Calu3 (cell line): Measurements from ENCODE around the gene SCN4A. TPM values are rescaled to one million over a fixed set of nuclear protein-coding genes. Genes with fewer than 3 reads are reported as not detected.
"Not testable (repeated sequence)": the region's sequence is repeated elsewhere in the genome, so short reads cannot be mapped to it uniquely, and the experiment has no call there.

Experiments
- BruUV-seq: library from RNA; stranded (reverse); fragments of 400-500 nt; replicated peaks from 2 replicates; lab custom pipeline; 2021; lab: Mats Ljungman, UMichigan
- CTCF ChIA-PET: fragments of 300-600 bp; sonication (Branson Sonifier 250); formaldehyde crosslinking; loops from one replicate; lab custom pipeline; 2022; ENCODE audit warnings: antibody characterized with exemption; lab: Charles Lee
- DNase-seq: peaks from one replicate; pipeline ENCODE4 v3.0.0; 2022
- H3K27ac Mint-ChIP-seq: one replicate; pipeline ENCODE4 v1.8.0; 2022; ENCODE audit warnings: mixed read lengths; ENCODE audit not compliant: unreplicated experiment
- H3K27me3 Mint-ChIP-seq: one replicate; pipeline ENCODE4 v1.8.0; 2022; ENCODE audit warnings: mixed read lengths; ENCODE audit not compliant: unreplicated experiment
- H3K36me3 Mint-ChIP-seq: one replicate; pipeline ENCODE4 v1.8.0; 2022; ENCODE audit warnings: mild to moderate bottlenecking, moderate library complexity, mixed read lengths; ENCODE audit not compliant: insufficient read depth, unreplicated experiment
- H3K4me1 Mint-ChIP-seq: one replicate; pipeline ENCODE4 v1.8.0; 2022; ENCODE audit warnings: mild to moderate bottlenecking, low read depth, mixed read lengths; ENCODE audit not compliant: unreplicated experiment
- H3K4me3 Mint-ChIP-seq: one replicate; pipeline ENCODE4 v1.8.0; 2022; ENCODE audit warnings: mild to moderate bottlenecking, low read depth, moderate library complexity, mixed read lengths; ENCODE audit not compliant: unreplicated experiment
- H3K9me3 Mint-ChIP-seq: one replicate; pipeline ENCODE4 v1.8.0; 2022; ENCODE audit warnings: low read depth, mixed read lengths; ENCODE audit not compliant: unreplicated experiment
- intact Hi-C: fragments of 100-400 bp; cut with micrococcal nuclease; formaldehyde crosslinking; loops from one replicate; pipeline ENCODE4 v1.10.0; 2022; ENCODE audit not compliant: unreplicated experiment
- total RNA-seq: library from RNA; stranded (reverse); gene quantifications from 2 replicates; pipeline ENCODE4 v1.2.3, GENCODE V29; 2022

SCN4A gene
- total RNA-seq, 1 experiment from 2014 or later: not detected

- CTCF ChIA-PET: interaction anchor here (0.6 to 0.8 kb wide), 4 partner anchors 23 to 430 kb away, joined by 3 to 4 read pairs (median 3); no protein-coding TSS in a partner anchor
- H3K4me1 Mint-ChIP-seq, H3K36me3 Mint-ChIP-seq, H3K4me3 Mint-ChIP-seq, H3K27ac Mint-ChIP-seq, BruUV-seq, H3K9me3 Mint-ChIP-seq, DNase-seq, intact Hi-C loops: not testable (repeated sequence)
- H3K27me3 Mint-ChIP-seq: peaks cover 30% of the 10 kb centered on the region
Measured at GRCh38 chr17:63889026-63889848, 83.5 kb downstream of the SCN4A start.

Other genes with a start within 250 kb of the SCN4A start
- 18.1 and 18.2 TPM in 2 replicates for gene STRADA, start 231.1 kb downstream of the SCN4A start, total RNA-seq
- 80.5 and 82.0 TPM in 2 replicates for gene CCDC47, start 199.3 kb downstream of the SCN4A start, total RNA-seq
- 87.8 and 99.5 TPM in 2 replicates for gene DDX42, start 198.7 kb downstream of the SCN4A start, total RNA-seq
- 91.4 and 95.1 TPM in 2 replicates for gene PSMC5, start 145.5 kb downstream of the SCN4A start, total RNA-seq
- gene FTSJ3, start 145.3 kb downstream of the SCN4A start, total RNA-seq: 43.3 and 46.0 TPM in 2 replicates
- gene SMARCD2, start 130.2 kb downstream of the SCN4A start, total RNA-seq: 46.7 and 50.6 TPM in 2 replicates
- not detected in 2 replicates for gene CSH2, start 99.2 kb downstream of the SCN4A start, total RNA-seq
- gene GH2, start 91.0 kb downstream of the SCN4A start, total RNA-seq: not detected in 2 replicates
- gene CSH1, start 76.3 kb downstream of the SCN4A start, total RNA-seq: not detected in 2 replicates
- gene CSHL1, start 61.7 kb downstream of the SCN4A start, total RNA-seq: not detected in 2 replicates
- gene GH1, start 54.1 kb downstream of the SCN4A start, total RNA-seq: not detected in 2 replicates
- not detected in 2 replicates for gene CD79B, start 40.6 kb downstream of the SCN4A start, total RNA-seq
- 0.47 and 0.61 TPM in 2 replicates for gene PRR29, start 25.4 kb upstream of the SCN4A start, total RNA-seq
- gene ICAM2, start 47.7 kb upstream of the SCN4A start, total RNA-seq: 3.6 and 4.4 TPM in 2 replicates
- 16.5 and 17.3 TPM in 2 replicates for gene ERN1, start 157.2 kb upstream of the SCN4A start, total RNA-seq